Endodermal cell (in vitro differentiated cells): ENCODE results near the gene PLEKHA6. TPM values are rescaled to one million over a fixed set of nuclear protein-coding genes. Genes with fewer than 3 reads are reported as not detected.

Experiments used
- DNase-seq: peaks from one replicate; pipeline ENCODE4 v3.0.0-alpha.2; 2017
- H3K27ac ChIP-seq: 2 replicates; pipeline ENCODE4 v1.5.1; 2013; ENCODE audit warnings: mild to moderate bottlenecking, low read depth, low read length, moderate library complexity
- H3K27me3 ChIP-seq: 2 replicates; pipeline ENCODE4 v1.6.1; 2013; ENCODE audit warnings: mild to moderate bottlenecking, low read length, moderate library complexity; ENCODE audit not compliant: insufficient read depth, control insufficient read depth, poor library complexity, severe bottlenecking
- H3K36me3 ChIP-seq: 2 replicates; pipeline ENCODE4 v1.7.0; 2013; ENCODE audit warnings: mild to moderate bottlenecking, low read length, moderate library complexity; ENCODE audit not compliant: control insufficient read depth, insufficient read depth
- H3K4me1 ChIP-seq: one replicate; pipeline ENCODE4 v1.7.0; 2013; ENCODE audit warnings: low read length; ENCODE audit not compliant: control insufficient read depth, insufficient read depth
- H3K4me3 ChIP-seq: 2 replicates; pipeline ENCODE4 v1.5.1; 2013; ENCODE audit warnings: mild to moderate bottlenecking, low read length, moderate library complexity
- H3K9ac ChIP-seq: 2 replicates; pipeline ENCODE4 v1.6.1; 2013; ENCODE audit warnings: mild to moderate bottlenecking, low read length, moderate library complexity; ENCODE audit not compliant: poor library complexity, severe bottlenecking; ENCODE audit errors: extremely low read depth
- H3K9me3 ChIP-seq: 2 replicates; pipeline ENCODE4 v1.6.1; 2013; ENCODE audit warnings: mild to moderate bottlenecking, low read length, moderate library complexity; ENCODE audit not compliant: control insufficient read depth
- H3K27ac Mint-ChIP-seq: 2 replicates; pipeline ENCODE4 v1.8.0; 2020; ENCODE audit warnings: mixed read lengths
- H3K27me3 Mint-ChIP-seq: 2 replicates; pipeline ENCODE4 v1.8.0; 2021; ENCODE audit warnings: mild to moderate bottlenecking, mixed read lengths; ENCODE audit not compliant: insufficient read depth
- H3K36me3 Mint-ChIP-seq: 2 replicates; pipeline ENCODE4 v1.8.0; 2020; ENCODE audit warnings: low read depth, mixed read lengths
- H3K4me1 Mint-ChIP-seq: 2 replicates; pipeline ENCODE4 v1.8.0; 2020; ENCODE audit warnings: mixed read lengths
- H3K4me3 Mint-ChIP-seq: 2 replicates; pipeline ENCODE4 v1.8.0; 2020; ENCODE audit warnings: mild to moderate bottlenecking, moderate library complexity, mixed read lengths
- H3K9me3 Mint-ChIP-seq: 2 replicates; pipeline ENCODE4 v1.8.0; 2020; ENCODE audit warnings: mild to moderate bottlenecking, mixed read lengths
- CTCF ChIP-seq: fragments of 200-600 bp; sonication (generic); conservative IDR thresholded peaks from 2 replicates; pipeline ENCODE4 v1.5.0; 2021; ENCODE audit warnings: antibody characterized with exemption, mild to moderate bottlenecking
- WGBS, 2 experiments: methylation state at CpG; one replicate each; pipeline versions ENCODE4 v1.1.5 to v1.1.7; 2013; ENCODE audit warnings: missing lambda C conversion rate in 2 of 2, mixed read lengths in 1 of 2; ENCODE audit not compliant: insufficient coverage in 1 of 2, insufficient read length in 1 of 2; 5-methylcytosine and 5-hydroxymethylcytosine counted together
- total RNA-seq, 2 donors: library from RNA; stranded (reverse); fragmentation: NEBNext Ultra II Directional in 1 of 2; extraction: Animal tissue kit (Norgen Biotek cat#: 25700) in 1 of 2; gene quantifications; 2 replicates in 1 of 2; 3 replicates in 1 of 2; pipeline ENCODE4 v1.2.1, GENCODE V29; 2021

The PLEKHA6 gene
- total RNA-seq, 2 donors from 2014 or later: 37.0 to 43.3 TPM

- 84 to 88% methylated on average over 3 to 4 of the region's 4 CpGs for WGBS, 2 experiments
- Mint-ChIP-seq H3K27ac (no peak overlapping the region), H3K4me3 (no peak overlapping the region), H3K4me1 (peaks cover 43% of the 10 kb centered on the region), H3K36me3 (no peaks in the 10 kb centered on the region), H3K27me3 (peaks cover 10% of the 10 kb centered on the region), H3K9me3 (no peaks in the 10 kb centered on the region)
- peaks cover 11% of the 10 kb centered on the region for H3K27me3 ChIP-seq
- peak overlapping the region; percentile 41 for H3K4me3 ChIP-seq
- H3K9me3 ChIP-seq: no peaks in the 10 kb centered on the region
- no peak overlapping the region for H3K27ac ChIP-seq
- no peak for TF ChIP-seq CTCF
- peaks cover 20% of the 10 kb centered on the region for H3K4me1 ChIP-seq
- no peak overlapping the region for H3K9ac ChIP-seq
- H3K36me3 ChIP-seq: no peaks in the 10 kb centered on the region
- DNase-seq: no peak
Measured at GRCh38 chr1:204308023-204308628, 51.6 kb downstream of the PLEKHA6 start.

GRCh38 chr1:204307334-204307883, 52.3 kb downstream of the PLEKHA6 start:
- Histone ChIP-seq H3K36me3 (no peaks in the 10 kb centered on the region), H3K4me1 (peaks cover 20% of the 10 kb centered on the region), H3K9ac (no peak overlapping the region), H3K4me3 (peak overlapping the region; percentile 41), H3K27me3 (peaks cover 11% of the 10 kb centered on the region), H3K27ac (no peak overlapping the region), H3K9me3 (no peaks in the 10 kb centered on the region)
- Mint-ChIP-seq H3K27me3 (peaks cover 10% of the 10 kb centered on the region), H3K4me1 (peaks cover 45% of the 10 kb centered on the region), H3K9me3 (no peaks in the 10 kb centered on the region), H3K4me3 (peak overlapping the region; percentile 39), H3K27ac (peak overlapping the region; percentile 50), H3K36me3 (no peaks in the 10 kb centered on the region)
- peak; percentile 85 for DNase-seq
- 28 to 30% methylated on average over 4 to 12 of the region's 12 CpGs for WGBS, 2 experiments
- peak; percentile 37 for TF ChIP-seq CTCF

GRCh38 chr1:204306076-204306475, 53.7 kb downstream of the PLEKHA6 start:
- TF ChIP-seq CTCF: no peak
- Mint-ChIP-seq H3K4me3 (no peak overlapping the region), H3K9me3 (no peaks in the 10 kb centered on the region), H3K27ac (no peak overlapping the region), H3K27me3 (peaks cover 9% of the 10 kb centered on the region), H3K4me1 (peaks cover 45% of the 10 kb centered on the region), H3K36me3 (no peaks in the 10 kb centered on the region)
- peaks cover 20% of the 10 kb centered on the region for H3K4me1 ChIP-seq
- 88 to 100% methylated on average over 1 to 3 of the region's 3 CpGs for WGBS, 2 experiments
- no peak overlapping the region for H3K4me3 ChIP-seq
- H3K36me3 ChIP-seq: no peaks in the 10 kb centered on the region
- H3K9me3 ChIP-seq: no peaks in the 10 kb centered on the region
- peaks cover 15% of the 10 kb centered on the region for H3K27me3 ChIP-seq
- no peak overlapping the region for H3K27ac ChIP-seq
- H3K9ac ChIP-seq: no peak overlapping the region
- no peak for DNase-seq
